HEK293 (cell line): Measurements from ENCODE around the gene ARHGEF4.
A peak's percentile ranks its signal among the peaks of the same experiment; 100 is the strongest.

ENCODE experiments used
- CTCF ChIA-PET: fragments of 350-600 bp; formaldehyde crosslinking; extraction: SDS; loops from one replicate; lab custom pipeline; 2021; ENCODE audit warnings: antibody characterized with exemption; lab: Yijun Ruan, JAX
- POLR2A ChIA-PET: fragments of 300-600 bp; formaldehyde crosslinking; extraction: SDS; loops from one replicate; lab custom pipeline; 2020; ENCODE audit warnings: antibody characterized with exemption, inconsistent platforms; lab: Yijun Ruan, JAX
- H3K27ac ChIP-seq: fragments of 200-500 bp; sonication (Bioruptor generic); 2 replicates; pipeline ENCODE4 v1.5.1; 2014; ENCODE audit warnings: low read depth, low read length, control low read depth, inconsistent platforms; ENCODE audit errors: extremely low read depth
- H3K36me3 ChIP-seq, 2 experiments: fragments of 200-500 bp in 1 of 2; sonication (Bioruptor generic) in 1 of 2; 1 replicate in 1 of 2; 2 replicates in 1 of 2; pipeline ENCODE4 v1.5.1; 2014 to 2017; ENCODE audit warnings: inconsistent platforms in 2 of 2, low read length in 2 of 2; ENCODE audit not compliant: control insufficient read depth in 2 of 2, insufficient read depth in 1 of 2
- H3K4me1 ChIP-seq: fragments of 200-500 bp; sonication (Bioruptor generic); 2 replicates; pipeline ENCODE4 v1.5.1; 2014; ENCODE audit warnings: mild to moderate bottlenecking, low read length, inconsistent platforms; ENCODE audit not compliant: control insufficient read depth, insufficient read depth
- H3K4me3 ChIP-seq: 2 replicates; pipeline ENCODE4 v1.5.1; 2011; ENCODE audit warnings: low read depth, mild to moderate bottlenecking, control low read depth, low read length, moderate library complexity
- H3K9me3 ChIP-seq: fragments of 200-500 bp; sonication (Bioruptor generic); 2 replicates; pipeline ENCODE4 v1.5.1; 2014; ENCODE audit warnings: low read depth, low read length, inconsistent platforms; ENCODE audit not compliant: control insufficient read depth, insufficient read depth
- REPIN1 ChIP-seq: fragments of 450-650 bp; formaldehyde crosslinking; IDR thresholded peaks from 2 replicates; pipeline ENCODE4 v1.5.1; 2017; ENCODE audit warnings: missing biosample characterization, missing genetic modification characterization, low read depth
- ZBTB20 ChIP-seq: fragments of 450-650 bp; formaldehyde crosslinking; IDR thresholded peaks from 2 replicates; pipeline ENCODE4 v1.5.1; 2016; ENCODE audit warnings: missing biosample characterization, missing genetic modification characterization
- ZBTB21 ChIP-seq: fragments of 450-650 bp; formaldehyde crosslinking; IDR thresholded peaks from 2 replicates; pipeline ENCODE4 v1.5.1; 2017; ENCODE audit warnings: missing biosample characterization, missing genetic modification characterization
- ZBTB48 ChIP-seq: fragments of 450-650 bp; formaldehyde crosslinking; IDR thresholded peaks from 2 replicates; pipeline ENCODE4 v1.5.1; 2016; ENCODE audit warnings: missing biosample characterization, missing genetic modification characterization
- ZFP3 ChIP-seq: fragments of 450-650 bp; formaldehyde crosslinking; IDR thresholded peaks from 2 replicates; pipeline ENCODE4 v1.5.1; 2016; ENCODE audit warnings: low read depth, missing biosample characterization, missing genetic modification characterization
- ZIC2 ChIP-seq: fragments of 450-650 bp; formaldehyde crosslinking; IDR thresholded peaks from 2 replicates; pipeline ENCODE4 v1.5.1; 2016; ENCODE audit warnings: missing biosample characterization, missing genetic modification characterization
- ZNF10 ChIP-seq: fragments of 450-650 bp; formaldehyde crosslinking; IDR thresholded peaks from 2 replicates; pipeline ENCODE4 v1.5.1; 2017; ENCODE audit warnings: missing biosample characterization, missing genetic modification characterization
- ZNF121 ChIP-seq: fragments of 450-650 bp; formaldehyde crosslinking; IDR thresholded peaks from 2 replicates; pipeline ENCODE4 v1.5.1; 2016; ENCODE audit warnings: missing biosample characterization, missing genetic modification characterization
- ZNF133 ChIP-seq: fragments of 450-650 bp; formaldehyde crosslinking; IDR thresholded peaks from 2 replicates; pipeline ENCODE4 v1.5.1; 2016; ENCODE audit warnings: missing biosample characterization, missing genetic modification characterization
- ZNF16 ChIP-seq: fragments of 450-650 bp; formaldehyde crosslinking; IDR thresholded peaks from 2 replicates; pipeline ENCODE4 v1.5.1; 2016; ENCODE audit warnings: low read depth, missing biosample characterization, missing genetic modification characterization
- ZNF23 ChIP-seq: fragments of 450-650 bp; formaldehyde crosslinking; IDR thresholded peaks from 2 replicates; pipeline ENCODE4 v1.5.1; 2016; ENCODE audit warnings: missing biosample characterization, missing genetic modification characterization, borderline replicate concordance
- ZNF548 ChIP-seq: fragments of 450-650 bp; formaldehyde crosslinking; IDR thresholded peaks from 2 replicates; pipeline ENCODE4 v1.5.1; 2016; ENCODE audit warnings: missing biosample characterization, missing genetic modification characterization
- TF ChIP-seq, protein P1 (sequence below): fragments of 450-650 bp; IDR thresholded peaks from 2 replicates; pipeline ENCODE4 v1.5.1; 2018; ENCODE audit warnings: missing biosample characterization, missing genetic modification characterization
- TF ChIP-seq, protein P2 (sequence below): fragments of 450-650 bp; formaldehyde crosslinking; optimal IDR thresholded peaks from 2 replicates; pipeline ENCODE3; 2016; ENCODE audit warnings: missing biosample characterization, mild to moderate bottlenecking, missing genetic modification characterization
- TF ChIP-seq, protein P3 (sequence below): fragments of 450-650 bp; formaldehyde crosslinking; IDR thresholded peaks from 2 replicates; pipeline ENCODE4 v1.5.1; 2016; ENCODE audit warnings: missing biosample characterization, missing genetic modification characterization

ARHGEF4 gene

DNA sequence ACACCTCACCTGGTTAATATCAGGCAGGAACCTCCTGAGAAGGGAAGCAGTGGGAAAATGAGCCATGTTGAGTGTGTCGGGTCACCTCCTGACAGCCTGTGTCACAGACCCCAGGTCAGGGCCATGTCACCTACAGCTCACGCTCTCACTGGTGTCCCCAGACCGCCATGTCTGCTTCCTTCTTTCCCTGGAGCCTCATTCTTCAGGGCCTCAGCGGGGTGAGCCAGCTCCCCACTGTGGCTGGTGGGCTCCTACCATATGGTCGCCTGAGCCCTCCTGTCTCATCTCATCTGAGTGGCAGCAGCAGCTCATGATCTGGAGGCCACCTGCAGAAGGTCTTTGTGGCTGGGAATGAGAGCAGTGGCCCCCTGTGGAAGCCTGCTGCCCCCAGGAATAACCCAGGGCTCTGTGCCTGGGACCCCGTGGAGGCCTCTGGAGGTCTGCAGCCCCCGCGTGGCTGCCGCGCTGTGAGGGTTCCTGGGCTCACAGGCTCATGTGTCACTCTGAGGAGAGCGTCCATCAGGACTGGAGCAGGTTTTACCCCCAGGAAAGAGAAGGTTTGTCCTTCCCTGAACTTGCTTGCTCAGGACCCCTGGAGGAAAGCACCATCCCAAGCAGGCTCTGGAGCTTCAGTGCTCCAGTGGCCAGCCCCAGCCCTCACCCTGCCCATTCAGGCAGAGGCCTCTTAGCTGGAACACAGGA, 200.1 kb downstream of the ARHGEF4 start:
- Histone ChIP-seq H3K4me3 (no peak overlapping the region), H3K9me3 (no peaks in the 10 kb centered on the region), H3K36me3 (peaks cover 0 to 7% of the 10 kb centered on the region in 2 experiments; a peak in 1 of 3 replicates), H3K27ac (no peak overlapping the region), H3K4me1 (no peaks in the 10 kb centered on the region; the same call in 1 of the 2 replicates)
- TF ChIP-seq ZNF548 (tag by site-specific recombination) (no peak), ZIC2 (tag by site-specific recombination) (peak; percentile 32; the same call in 1 of the 2 replicates), ZBTB20 (tag by site-specific recombination) (no peak), ZNF121 (tag by site-specific recombination) (no peak), ZNF16 (tag by site-specific recombination) (no peak), REPIN1 (no peak)
- TF ChIP-seq, protein P1, sequence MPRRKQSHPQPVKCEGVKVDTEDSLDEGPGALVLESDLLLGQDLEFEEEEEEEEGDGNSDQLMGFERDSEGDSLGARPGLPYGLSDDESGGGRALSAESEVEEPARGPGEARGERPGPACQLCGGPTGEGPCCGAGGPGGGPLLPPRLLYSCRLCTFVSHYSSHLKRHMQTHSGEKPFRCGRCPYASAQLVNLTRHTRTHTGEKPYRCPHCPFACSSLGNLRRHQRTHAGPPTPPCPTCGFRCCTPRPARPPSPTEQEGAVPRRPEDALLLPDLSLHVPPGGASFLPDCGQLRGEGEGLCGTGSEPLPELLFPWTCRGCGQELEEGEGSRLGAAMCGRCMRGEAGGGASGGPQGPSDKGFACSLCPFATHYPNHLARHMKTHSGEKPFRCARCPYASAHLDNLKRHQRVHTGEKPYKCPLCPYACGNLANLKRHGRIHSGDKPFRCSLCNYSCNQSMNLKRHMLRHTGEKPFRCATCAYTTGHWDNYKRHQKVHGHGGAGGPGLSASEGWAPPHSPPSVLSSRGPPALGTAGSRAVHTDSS = no peak
- TF ChIP-seq, protein P2, sequence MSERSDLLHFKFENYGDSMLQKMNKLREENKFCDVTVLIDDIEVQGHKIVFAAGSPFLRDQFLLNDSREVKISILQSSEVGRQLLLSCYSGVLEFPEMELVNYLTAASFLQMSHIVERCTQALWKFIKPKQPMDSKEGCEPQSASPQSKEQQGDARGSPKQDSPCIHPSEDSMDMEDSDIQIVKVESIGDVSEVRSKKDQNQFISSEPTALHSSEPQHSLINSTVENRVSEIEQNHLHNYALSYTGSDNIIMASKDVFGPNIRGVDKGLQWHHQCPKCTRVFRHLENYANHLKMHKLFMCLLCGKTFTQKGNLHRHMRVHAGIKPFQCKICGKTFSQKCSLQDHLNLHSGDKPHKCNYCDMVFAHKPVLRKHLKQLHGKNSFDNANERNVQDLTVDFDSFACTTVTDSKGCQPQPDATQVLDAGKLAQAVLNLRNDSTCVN (tag by site-specific recombination) = no peak
- ChIA-PET POLR2A (no interaction called here), CTCF (no interaction called here)

DNA sequence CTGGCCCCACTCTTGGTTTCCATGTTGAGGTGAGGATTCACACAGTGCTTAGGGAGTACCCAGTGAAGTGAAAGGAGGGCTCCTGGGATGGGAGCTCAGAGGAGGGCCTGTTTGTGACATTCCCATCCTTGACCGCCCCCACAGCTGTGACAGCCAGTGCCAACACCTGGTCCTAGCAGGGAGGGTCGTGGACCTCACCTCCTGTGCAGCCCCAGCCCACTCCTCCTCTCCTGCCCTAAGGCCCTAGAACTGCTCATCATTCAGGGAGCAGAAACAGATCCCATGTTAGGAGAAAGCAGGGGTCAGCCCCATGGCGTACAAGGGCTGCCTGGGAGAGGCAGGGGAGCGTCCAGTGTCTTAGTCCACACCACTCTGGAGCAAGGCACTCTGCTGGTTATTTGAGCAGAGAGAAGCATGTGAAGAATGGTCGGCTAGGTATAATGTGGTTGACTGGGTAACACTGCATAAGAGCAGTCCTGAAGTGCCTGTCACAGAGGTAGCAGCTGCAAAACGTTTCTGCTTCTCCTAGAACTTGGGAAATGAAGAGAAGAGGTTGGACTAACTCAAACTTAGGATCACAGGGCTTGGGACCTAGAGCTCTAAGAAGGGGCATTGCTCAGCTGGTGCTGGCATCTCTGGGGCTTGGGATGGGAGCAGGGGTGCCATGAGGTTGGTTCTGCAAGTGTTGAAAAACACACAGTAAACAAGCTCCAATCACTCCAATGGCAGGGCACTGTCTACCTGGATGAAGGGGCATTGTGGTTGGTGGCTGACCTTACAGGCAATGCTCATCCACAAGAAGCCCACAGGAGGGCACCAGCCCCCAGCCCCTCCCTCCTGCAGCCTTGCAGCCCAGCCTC, 200.9 kb downstream of the ARHGEF4 start:
- H3K36me3 ChIP-seq = peaks cover 0 to 7% of the 10 kb centered on the region in 2 experiments; a peak in 1 of 3 replicates
- H3K4me1 ChIP-seq = no peaks in the 10 kb centered on the region; the same call in 1 of the 2 replicates
- CTCF ChIA-PET = no interaction called here
- no peak overlapping the region for H3K27ac ChIP-seq
- H3K9me3 ChIP-seq = no peaks in the 10 kb centered on the region
- TF ChIP-seq, protein P3, sequence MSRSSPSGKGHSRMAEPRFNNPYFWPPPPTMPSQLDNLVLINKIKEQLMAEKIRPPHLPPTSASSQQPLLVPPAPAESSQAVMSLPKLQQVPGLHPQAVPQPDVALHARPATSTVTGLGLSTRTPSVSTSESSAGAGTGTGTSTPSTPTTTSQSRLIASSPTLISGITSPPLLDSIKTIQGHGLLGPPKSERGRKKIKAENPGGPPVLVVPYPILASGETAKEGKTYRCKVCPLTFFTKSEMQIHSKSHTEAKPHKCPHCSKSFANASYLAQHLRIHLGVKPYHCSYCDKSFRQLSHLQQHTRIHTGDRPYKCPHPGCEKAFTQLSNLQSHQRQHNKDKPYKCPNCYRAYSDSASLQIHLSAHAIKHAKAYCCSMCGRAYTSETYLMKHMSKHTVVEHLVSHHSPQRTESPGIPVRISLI (tag by site-specific recombination) = no peak
- TF ChIP-seq ZFP3 (no peak), ZNF133 (tag by site-specific recombination) (no peak), ZNF23 (tag by site-specific recombination) (no peak), ZNF10 (no peak)
- TF ChIP-seq, all 188 proteins: peak for 0
- POLR2A ChIA-PET = no interaction called here
- no peak overlapping the region for H3K4me3 ChIP-seq

DNA sequence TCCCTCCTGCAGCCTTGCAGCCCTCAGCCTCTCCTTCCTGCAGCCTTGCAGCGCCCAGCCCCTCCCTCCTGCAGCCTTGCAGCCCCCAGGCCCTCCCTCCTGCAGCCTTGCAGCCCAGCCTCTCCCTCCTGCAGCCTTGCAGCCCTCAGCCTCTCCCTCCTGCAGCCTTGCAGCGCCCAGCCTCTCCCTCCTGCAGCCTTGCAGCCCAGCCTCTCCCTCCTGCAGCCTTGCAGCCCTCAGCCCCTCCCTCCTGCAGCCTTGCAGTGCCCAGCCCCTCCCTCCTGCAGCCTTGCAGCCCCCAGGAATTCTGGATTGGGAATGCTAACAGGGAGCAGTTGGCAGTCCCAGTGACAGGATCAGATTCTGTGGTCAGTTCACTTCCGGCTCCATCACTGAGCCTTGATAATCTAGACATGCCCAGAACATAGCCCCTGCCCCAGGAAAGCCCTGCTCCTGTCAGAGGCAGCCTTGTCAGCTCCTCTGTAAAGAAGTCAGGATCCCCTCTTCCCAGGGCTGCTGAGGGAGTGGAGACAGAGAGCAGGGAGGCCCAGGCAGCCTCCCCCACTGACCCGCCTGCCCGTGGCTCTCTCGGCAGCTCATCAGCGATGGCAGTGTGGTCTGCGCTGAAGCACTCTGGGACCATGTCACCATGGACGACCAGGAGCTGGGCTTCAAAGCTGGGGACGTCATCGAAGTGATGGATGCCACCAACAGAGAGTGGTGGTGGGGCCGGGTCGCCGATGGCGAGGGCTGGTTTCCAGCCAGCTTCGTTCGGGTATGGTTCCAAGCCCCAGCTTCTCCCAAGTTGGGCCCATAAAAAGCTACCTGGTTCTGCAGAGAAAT, 201.8 kb downstream of the ARHGEF4 start:
- ChIA-PET CTCF (no interaction called here), POLR2A (no interaction called here)

More for the DNA sequence above, 201.8 kb downstream of the ARHGEF4 start:
- Histone ChIP-seq H3K27ac (no peak overlapping the region), H3K36me3 (peaks cover 0 to 11% of the 10 kb centered on the region in 2 experiments; a peak in 1 of 3 replicates), H3K9me3 (no peaks in the 10 kb centered on the region), H3K4me3 (no peak overlapping the region), H3K4me1 (no peaks in the 10 kb centered on the region; the same call in 1 of the 2 replicates)
- TF ChIP-seq ZBTB21 (tag by site-specific recombination) (no peak), ZBTB48 (tag by site-specific recombination) (no peak)
